Adrenal gland (tissue), 12 donors: ENCODE results near the gene SNX2. TPM values are rescaled to one million over a fixed set of nuclear protein-coding genes. Genes with fewer than 3 reads are reported as not detected.

Experiments
- DNase-seq, 7 donors: peaks; one replicate each; pipeline ENCODE4 v3.0.0-alpha.2; 2019 to 2020
- H3K27ac ChIP-seq, 5 donors: fragments of 200-600 bp; sonication (generic) in 4 of 5; 1 replicate in 3 of 5; 2 replicates in 2 of 5; pipeline versions ENCODE4 v1.5.1 to v1.8.0; 2016 to 2020; ENCODE audit warnings: mild to moderate bottlenecking in 1 of 5
- H3K27me3 ChIP-seq: fragments of 200-600 bp; 2 replicates; pipeline ENCODE4 v1.8.0; 2021
- H3K36me3 ChIP-seq, 2 donors: fragments of 200-600 bp; replicated peaks in 1 of 2; 1 replicate in 1 of 2; 2 replicates in 1 of 2; pipeline versions ENCODE4 v1.5.1 to v1.8.0; 2018 to 2022
- H3K4me1 ChIP-seq, 2 donors: fragments of 200-600 bp; replicated peaks in 1 of 2; 1 replicate in 1 of 2; 2 replicates in 1 of 2; pipeline versions ENCODE4 v1.5.1 to v1.8.0; 2018 to 2021
- H3K4me3 ChIP-seq, 4 donors: fragments of 200-600 bp; sonication (generic) in 3 of 4; one replicate each; pipeline ENCODE4 v1.5.1; 2016 to 2018
- H3K9me3 ChIP-seq, 3 donors: fragments of 200-600 bp; sonication (generic) in 1 of 3; replicated peaks in 1 of 3; 1 replicate in 2 of 3; 2 replicates in 1 of 3; pipeline versions ENCODE4 v1.5.1 to v1.8.0; 2016 to 2021
- POLR2A ChIP-seq, 2 donors: fragments of 450-650 bp; IDR thresholded peaks; one replicate each; pipeline ENCODE4 v1.6.1; 2017; ENCODE audit warnings: antibody characterized with exemption in 2 of 2, mild to moderate bottlenecking in 2 of 2, moderate library complexity in 1 of 2
- WGBS, 4 donors: extraction: QIAGEN DNeasy Blood & Tissue Kit in 2 of 4; methylation state at CpG; one replicate each; pipeline versions ENCODE4 v1.1.5 to v1.1.7; 2013 to 2017; 5-methylcytosine and 5-hydroxymethylcytosine counted together
- intact Hi-C, 2 donors: fragments of 100-400 bp; cut with DNase I; formaldehyde crosslinking; loops; one replicate each; pipeline versions ENCODE4 v1.14.1 to v1.15.0; 2022 to 2023
- polyA plus RNA-seq, 3 donors: library from polyadenylated mRNA; stranded (reverse); fragments of 200-250 nt in 2 of 3; fragments of 350-450 nt in 1 of 3; fragmentation: Illumina TruSeq in 1 of 3; extraction: RNeasy Lipid Tissue Mini Kit (QIAGEN cat#74804) in 1 of 3; gene quantifications; one replicate each; pipeline ENCODE4 v1.2.3, GENCODE V29; 2013 to 2014
- total RNA-seq, 9 donors: library from RNA; depleted of rRNA in 4 of 9; stranded (reverse); fragments of >200 nt in 4 of 9; fragments of 120-200 nt in 1 of 9; fragmentation: NEBNext Ultra II Directional in 1 of 9; extraction: Animal tissue kit (Norgen Biotek cat#: 25700) in 1 of 9; gene quantifications; one replicate each; pipeline versions ENCODE4 v1.1.0 to v1.2.4, GENCODE V29; 2013 to 2023
- TF ChIP-seq, protein P1 (sequence below), 6 experiments: fragments of 450-650 bp in 4 of 6; fragments of 200-600 bp in 2 of 6; sonication (generic) in 1 of 6; IDR thresholded peaks; 1 replicate in 5 of 6; 2 replicates in 1 of 6; pipeline versions ENCODE4 v1.5.1 to v1.8.0; 2016 to 2021; ENCODE audit warnings: antibody characterized with exemption in 6 of 6, mild to moderate bottlenecking in 2 of 6, moderate library complexity in 1 of 6
- donor health status: healthy with polysubstance abuse.
- donor health status: Bipolar disorder and iron deficiency.
- donor health status: DM: yes; HTN: yes; CAD: no.
- donor health status: DM: no; HTN: no; CAD: no.
- donor health status: DM: no; HTN: no; CAD: no.
- donor health status: DM: yes; HTN: yes; CAD: no.

SNX2 gene
- total and polyA plus RNA-seq, 12 donors = 14.7 to 97.2 (median 67.0) TPM

DNA sequence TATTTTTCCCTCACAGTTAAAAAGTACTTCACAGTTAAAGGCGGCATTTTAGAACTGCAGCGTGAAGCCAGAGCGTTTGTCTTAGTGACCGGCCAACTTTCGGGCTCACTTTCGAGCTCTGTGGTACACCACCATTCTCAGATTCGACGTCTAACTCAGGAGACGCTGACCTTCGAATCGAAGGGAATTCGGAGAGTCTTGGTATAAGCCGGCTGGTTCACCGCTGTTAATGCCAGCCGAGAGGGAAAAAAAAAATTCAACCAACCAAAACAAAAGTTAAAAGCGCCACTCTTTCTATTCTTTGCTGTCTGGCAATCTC lies 70.0 kb downstream of the SNX2 start:
- no peaks in the 10 kb centered on the region for H3K36me3 ChIP-seq
- WGBS, 4 donors = 0 to 1% (median 1%) methylated on average over 16 of the region's 16 CpGs
- H3K4me1 ChIP-seq = peaks cover 7 to 19% of the 10 kb centered on the region in 2 donors
- peak in 2 of 7 donors; percentile 22 to 31 for DNase-seq
- H3K9me3 ChIP-seq = no peaks in the 10 kb centered on the region
- peak overlapping the region in 3 of 4 donors; percentile 44 to 100 (median 87) for H3K4me3 ChIP-seq
- peak overlapping the region; percentile 56 to 96 (median 84) for H3K27ac ChIP-seq
- intact Hi-C loops = no loop called here
- H3K27me3 ChIP-seq = no peaks in the 10 kb centered on the region
- TF ChIP-seq, protein P1, sequence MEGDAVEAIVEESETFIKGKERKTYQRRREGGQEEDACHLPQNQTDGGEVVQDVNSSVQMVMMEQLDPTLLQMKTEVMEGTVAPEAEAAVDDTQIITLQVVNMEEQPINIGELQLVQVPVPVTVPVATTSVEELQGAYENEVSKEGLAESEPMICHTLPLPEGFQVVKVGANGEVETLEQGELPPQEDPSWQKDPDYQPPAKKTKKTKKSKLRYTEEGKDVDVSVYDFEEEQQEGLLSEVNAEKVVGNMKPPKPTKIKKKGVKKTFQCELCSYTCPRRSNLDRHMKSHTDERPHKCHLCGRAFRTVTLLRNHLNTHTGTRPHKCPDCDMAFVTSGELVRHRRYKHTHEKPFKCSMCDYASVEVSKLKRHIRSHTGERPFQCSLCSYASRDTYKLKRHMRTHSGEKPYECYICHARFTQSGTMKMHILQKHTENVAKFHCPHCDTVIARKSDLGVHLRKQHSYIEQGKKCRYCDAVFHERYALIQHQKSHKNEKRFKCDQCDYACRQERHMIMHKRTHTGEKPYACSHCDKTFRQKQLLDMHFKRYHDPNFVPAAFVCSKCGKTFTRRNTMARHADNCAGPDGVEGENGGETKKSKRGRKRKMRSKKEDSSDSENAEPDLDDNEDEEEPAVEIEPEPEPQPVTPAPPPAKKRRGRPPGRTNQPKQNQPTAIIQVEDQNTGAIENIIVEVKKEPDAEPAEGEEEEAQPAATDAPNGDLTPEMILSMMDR (IDR thresholded peaks at IDR 0.05) = no peak
- no peak for TF ChIP-seq POLR2A (IDR thresholded peaks at IDR 0.05)

DNA sequence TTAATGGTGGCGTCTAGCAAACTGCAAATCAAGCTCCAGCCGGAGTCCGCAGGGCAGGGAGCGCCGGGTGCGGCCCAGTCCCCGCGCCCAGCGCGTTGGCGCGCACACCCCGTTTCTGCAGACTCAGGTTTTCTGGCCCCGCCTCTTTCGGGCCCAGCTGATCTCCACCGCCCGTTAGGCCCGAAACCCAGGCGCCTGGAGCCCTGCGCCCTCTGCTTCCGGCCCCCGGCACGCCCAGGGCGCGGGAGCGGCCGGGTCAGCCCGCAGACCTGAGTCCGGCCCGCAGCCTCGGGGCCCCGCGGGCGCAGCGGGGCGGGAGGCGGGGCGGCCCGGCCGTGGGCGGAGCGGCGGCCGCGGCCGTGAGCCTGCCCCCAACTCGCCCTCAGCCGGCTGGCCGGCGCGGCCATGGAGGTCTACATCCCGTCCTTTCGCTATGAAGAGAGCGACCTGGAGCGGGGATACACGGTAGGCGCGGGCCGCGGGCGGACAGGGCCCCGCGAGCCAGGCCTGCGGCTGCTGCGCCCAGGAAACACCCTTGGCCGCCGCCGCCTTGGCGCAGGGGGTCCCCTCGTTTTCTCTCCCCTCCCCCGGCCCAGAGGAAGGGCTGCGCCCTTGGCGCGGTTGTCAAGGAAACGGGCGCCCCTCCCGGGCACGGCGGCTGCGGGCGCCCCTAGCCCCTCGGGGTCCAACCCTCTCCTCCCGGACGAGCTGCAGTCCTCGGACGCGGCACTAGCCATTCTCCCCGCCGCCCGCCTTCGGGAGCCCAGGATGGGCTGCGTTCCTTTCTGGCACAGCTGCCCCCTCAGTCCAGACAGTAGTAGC lies 70.6 kb downstream of the SNX2 start, which contains the start of gene SNX24:
Gene SNX24, plus strand, starts transcription at position 385 of the 822 bp plus-strand sequence. Its CDS starts 21 bp downstream, at position 406.
- Histone ChIP-seq H3K9me3 (no peaks in the 10 kb centered on the region), H3K27me3 (no peaks in the 10 kb centered on the region), H3K27ac (peak within 1 kb of the TSS; percentile 56 to 96 (median 84)), H3K4me1 (peaks cover 7 to 19% of the 10 kb centered on the region in 2 donors), H3K4me3 (peak within 1 kb of the TSS; percentile 39 to 100 (median 66)), H3K36me3 (no peaks in the 10 kb centered on the region)
- TF ChIP-seq, protein P1 (IDR thresholded peaks at IDR 0.05) = no peak
- peak; percentile 57 to 66 for TF ChIP-seq POLR2A (IDR thresholded peaks at IDR 0.05)
- peak; percentile 79 to 89 (median 84) for DNase-seq
- 0 to 1% (median 1%) methylated on average over 9 to 92 of the region's 92 CpGs for WGBS, 4 donors
- intact Hi-C loops = no loop called here

DNA sequence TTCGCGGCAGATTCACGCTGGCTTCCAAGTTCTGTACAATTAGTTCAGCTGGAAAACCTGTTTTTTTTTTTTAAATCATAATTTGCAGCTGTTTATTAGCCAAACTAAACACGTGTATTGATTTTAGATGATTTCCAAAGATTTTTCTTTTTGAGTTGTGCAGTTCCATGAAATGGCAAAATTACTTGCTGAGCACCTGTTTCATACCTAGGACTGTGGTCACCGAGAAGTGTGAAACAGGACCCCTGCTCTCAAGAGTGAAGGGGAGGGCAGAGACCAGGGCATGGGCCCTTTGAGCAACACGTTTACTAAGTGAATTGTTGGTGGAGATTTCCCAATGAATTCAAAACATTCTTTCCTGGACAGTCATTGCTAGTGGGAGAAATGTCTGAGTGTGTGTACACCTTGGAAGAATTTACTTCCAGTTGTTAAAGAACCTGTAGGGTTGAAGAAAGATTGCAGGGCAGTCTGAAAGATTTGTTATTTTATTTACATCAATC lies 71.2 kb downstream of the SNX2 start:
- Histone ChIP-seq H3K4me1 (peaks cover 7 to 19% of the 10 kb centered on the region in 2 donors), H3K4me3 (peak overlapping the region in 3 of 4 donors; percentile 43 to 100 (median 87)), H3K36me3 (no peaks in the 10 kb centered on the region), H3K27me3 (no peaks in the 10 kb centered on the region), H3K27ac (peak overlapping the region in 4 of 5 donors; percentile 83 to 96 (median 85)), H3K9me3 (no peaks in the 10 kb centered on the region)
- intact Hi-C loops = no loop called here
- DNase-seq = no peak
- 0 to 4% (median 2%) methylated on average over 6 of the region's 6 CpGs for WGBS, 4 donors
- TF ChIP-seq POLR2A (IDR thresholded peaks at IDR 0.05) = no peak
- TF ChIP-seq, protein P1 (IDR thresholded peaks at IDR 0.05) = no peak

DNA sequence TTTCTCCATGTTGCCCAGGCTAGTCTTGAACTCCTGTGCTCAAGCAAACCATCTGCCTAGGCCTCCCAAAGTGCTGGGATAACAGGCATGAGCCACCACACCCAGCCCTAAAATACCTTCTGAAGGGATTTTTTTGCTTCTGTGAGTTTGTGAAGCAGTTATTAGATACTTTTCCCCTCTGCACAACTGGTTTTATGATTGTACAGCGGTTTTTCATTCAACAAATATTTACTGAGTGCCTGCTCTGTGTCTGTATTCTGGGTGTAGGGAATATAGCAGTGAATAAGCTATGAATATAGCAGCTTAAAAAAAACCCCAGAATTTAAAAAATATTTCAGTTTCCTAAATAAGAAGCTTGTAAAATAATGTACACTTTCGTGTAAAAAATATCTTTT lies 72.8 kb downstream of the SNX2 start:
- Histone ChIP-seq H3K27ac (no peak overlapping the region), H3K4me3 (no peak overlapping the region), H3K4me1 (peaks cover 7 to 19% of the 10 kb centered on the region in 2 donors), H3K9me3 (no peaks in the 10 kb centered on the region), H3K27me3 (no peaks in the 10 kb centered on the region), H3K36me3 (no peaks in the 10 kb centered on the region)
- intact Hi-C loops = no loop called here
- 90 to 96% (median 92%) methylated on average over 2 of the region's 2 CpGs for WGBS, 4 donors
- no peak for DNase-seq
- no peak for TF ChIP-seq POLR2A (IDR thresholded peaks at IDR 0.05)
- TF ChIP-seq, protein P1 (IDR thresholded peaks at IDR 0.05) = no peak
